ENCODE data around the gene NUDT3. TPM values are rescaled to one million over a fixed set of nuclear protein-coding genes. Genes with fewer than 3 reads are reported as not detected.

The NUDT3 gene
- total and polyA plus RNA-seq, 9 of the 15 experiments (the other 6 are each of a cell fraction or from before 2014, with no cell fraction given), result 5.4 to 81.2 (median 56.4) TPM

DNA sequence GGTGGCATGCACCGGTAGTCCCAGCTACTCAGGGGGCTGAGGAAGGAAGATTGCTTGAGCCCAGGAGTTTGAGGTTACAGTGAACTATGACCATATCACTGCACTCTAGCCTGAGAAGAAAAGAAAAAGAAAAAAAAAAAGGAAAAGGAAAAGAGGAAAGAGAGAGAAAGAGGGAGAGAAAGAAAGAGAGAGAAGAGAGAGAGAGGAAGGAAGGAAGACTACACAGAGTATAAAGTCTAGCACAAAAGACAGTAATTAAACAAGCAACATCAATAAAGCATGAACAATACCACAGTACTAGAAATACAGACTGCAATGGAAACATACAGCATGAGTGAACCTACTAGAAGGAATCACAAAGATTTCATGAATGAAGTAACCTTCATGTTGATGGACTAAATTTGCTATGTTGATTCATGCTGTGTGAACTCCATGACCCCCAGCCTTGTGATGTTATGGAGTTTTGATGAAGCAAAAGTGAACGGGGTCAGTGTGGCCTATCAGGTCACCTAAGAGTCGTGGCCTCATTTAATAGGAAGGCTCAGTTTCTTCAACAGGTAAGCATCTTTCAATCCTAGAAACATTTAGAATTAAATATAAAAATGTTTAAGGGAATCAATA lies 57.6 kb downstream of the NUDT3 start:
- H3K9me3 ChIP-seq (replicated peaks; ENCODE audit: control insufficient read depth, insufficient read depth, low read depth, low read length), result no peaks in the 10 kb centered on the region
- peaks cover 70% of the 10 kb centered on the region for H3K36me3 ChIP-seq (ENCODE audit: control insufficient read depth, insufficient read depth, low read length)
- no peak for FAIRE-seq
- intact Hi-C loops (cut with micrococcal nuclease) (no loop called here), in situ Hi-C loops (cut with MboI) (no loop called here)
- H3K4me3 ChIP-seq, result no peak overlapping the region
- no peak overlapping the region for H3K4me2 ChIP-seq (ENCODE audit: insufficient read depth, low read length)
- BruUV-seq (replicated peaks), result no TSS peak
- peaks cover 0 to 12% of the 10 kb centered on the region in 2 experiments; a peak in 2 of 5 replicates for H3K4me1 ChIP-seq (replicated peaks in 1 of 2; ENCODE audit: control insufficient read depth in 2 of 2, insufficient read depth in 2 of 2, low read length in 2 of 2)
- ChIA-PET POLR2A (interaction anchor here (1.2 to 2.1 kb wide), 2 partner anchors 15 to 54 kb away, joined by 3 to 7 read pairs; no protein-coding TSS in a partner anchor), CTCF (ENCODE audit: low intra/inter-chr PET ratio) (no interaction called here)
- H3K9ac ChIP-seq (ENCODE audit: insufficient read depth in 1 of 2, low read depth in 2 of 2, low read length in 2 of 2), result no peak overlapping the region
- H3K27me3 ChIP-seq (ENCODE audit: control insufficient read depth in 2 of 2, insufficient read depth in 2 of 2, low read length in 2 of 2), result no peaks in the 10 kb centered on the region
- no peak for ATAC-seq
- DNase-seq (ENCODE audit: extremely low read depth in 1 of 4, low spot score in 3 of 4), result no peak
- 50% methylated on average over 3 of the region's 3 CpGs for WGBS (ENCODE audit: insufficient coverage, low coverage, missing lambda C conversion rate)
- H2AFZ ChIP-seq (ENCODE audit: low read depth, low read length), result no peak overlapping the region
- no peak overlapping the region for H3K27ac ChIP-seq (ENCODE audit: extremely low read depth, low read depth, low read length)
- H3K9me1 ChIP-seq (ENCODE audit: control insufficient read depth, insufficient read depth, low read length), result peaks cover 3% of the 10 kb centered on the region
- peaks cover 71% of the 10 kb centered on the region for H3K79me2 ChIP-seq (ENCODE audit: control insufficient read depth, insufficient read depth, low read length)
- no peaks in the 10 kb centered on the region; the same call in 1 of the 2 replicates for H4K20me1 ChIP-seq (replicated peaks; ENCODE audit: control insufficient read depth, insufficient read depth, low read length)
- 0 out of 2 replicates have a peak, but pooled peaks have one; percentile 84 for TF ChIP-seq DNMT1 (IDR thresholded peaks at IDR 0.05)
- no peak for TF ChIP-seq GABPB2 (CRISPR knock-in tag; conservative IDR thresholded peaks at IDR 0.05)
- TF ChIP-seq LARP7 (IDR thresholded peaks at IDR 0.05), result peak; percentile 67; the same call in 1 of the 2 replicates
- no peak for TF ChIP-seq ZBTB1 (CRISPR knock-in tag; IDR thresholded peaks at IDR 0.05; ENCODE audit: borderline replicate concordance, low read depth)
- TF ChIP-seq ZC3H8 (IDR thresholded peaks at IDR 0.05), result 0 out of 2 replicates have a peak, but pooled peaks have one; percentile 25
- TF ChIP-seq ZNF740 (CRISPR knock-in tag; IDR thresholded peaks at IDR 0.05), result no peak
- no peak for TF ChIP-seq ZNF740 (tag; IDR thresholded peaks at IDR 0.05)
- TF ChIP-seq NFIC (IDR thresholded peaks at IDR 0.05), result 0 out of 2 replicates have a peak, but pooled peaks have one; percentile 14
- TF ChIP-seq PHB2 (IDR thresholded peaks at IDR 0.05; ENCODE audit: low read depth), result 0 out of 2 replicates have a peak, but pooled peaks have one; percentile 40
- TF ChIP-seq, protein P1, sequence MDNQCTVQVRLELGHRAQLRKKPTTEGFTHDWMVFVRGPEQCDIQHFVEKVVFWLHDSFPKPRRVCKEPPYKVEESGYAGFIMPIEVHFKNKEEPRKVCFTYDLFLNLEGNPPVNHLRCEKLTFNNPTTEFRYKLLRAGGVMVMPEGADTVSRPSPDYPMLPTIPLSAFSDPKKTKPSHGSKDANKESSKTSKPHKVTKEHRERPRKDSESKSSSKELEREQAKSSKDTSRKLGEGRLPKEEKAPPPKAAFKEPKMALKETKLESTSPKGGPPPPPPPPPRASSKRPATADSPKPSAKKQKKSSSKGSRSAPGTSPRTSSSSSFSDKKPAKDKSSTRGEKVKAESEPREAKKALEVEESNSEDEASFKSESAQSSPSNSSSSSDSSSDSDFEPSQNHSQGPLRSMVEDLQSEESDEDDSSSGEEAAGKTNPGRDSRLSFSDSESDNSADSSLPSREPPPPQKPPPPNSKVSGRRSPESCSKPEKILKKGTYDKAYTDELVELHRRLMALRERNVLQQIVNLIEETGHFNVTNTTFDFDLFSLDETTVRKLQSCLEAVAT (IDR thresholded peaks at IDR 0.05), result 0 out of 4 replicates have a peak, but pooled peaks of 1 of the 2 experiments have one; percentile 41
- 0 out of 4 replicates have a peak, but pooled peaks of 1 of the 2 experiments have one; percentile 20 for TF ChIP-seq CSDE1 (IDR thresholded peaks at IDR 0.05)
- 0 out of 2 replicates have a peak, but pooled peaks have one; percentile 31 for TF ChIP-seq OTX1 (CRISPR knock-in tag; IDR thresholded peaks at IDR 0.05)
- 0 out of 2 replicates have a peak, but pooled peaks have one; percentile 20 for TF ChIP-seq SUPT5H (IDR thresholded peaks at IDR 0.05)
- no peak for TF ChIP-seq CUX1 (CRISPR knock-in tag; IDR thresholded peaks at IDR 0.05)
- peak; percentile 78 for TF ChIP-seq HLTF (IDR thresholded peaks at IDR 0.05)
